K562 (cell line): ENCODE measurements around the gene TBX1. TPM values are rescaled to one million over a fixed set of nuclear protein-coding genes. Genes with fewer than 3 reads are reported as not detected.

ENCODE experiments used
- JUND ChIP-seq, 2 experiments: IDR thresholded peaks; 2 replicates in 1 of 2; 3 replicates in 1 of 2; pipeline ENCODE4 v1.6.1; 2011; ENCODE audit warnings: borderline replicate concordance in 2 of 2, low read depth in 2 of 2, low read length in 2 of 2, improper control_type of control experiment in 1 of 2, missing biosample characterization in 1 of 2, missing genetic modification characterization in 1 of 2, missing genetic modification reagents in 1 of 2
- MAZ ChIP-seq, 2 experiments: fragments of 450-650 bp in 1 of 2; sonication (generic) in 1 of 2; formaldehyde crosslinking; IDR thresholded peaks in 1 of 2; conservative IDR thresholded peaks in 1 of 2; 2 replicates each; pipeline versions ENCODE4 v1.4.0 to v1.5.0; 2020; ENCODE audit warnings: mild to moderate bottlenecking in 1 of 2, missing genetic modification reagents in 1 of 2
- MTA3 ChIP-seq: fragments of 450-650 bp; formaldehyde crosslinking; IDR thresholded peaks from 2 replicates; pipeline ENCODE4 v1.6.1; 2017; ENCODE audit warnings: mild to moderate bottlenecking, borderline replicate concordance
- NCOA1 ChIP-seq: fragments of 450-650 bp; IDR thresholded peaks from 2 replicates; pipeline ENCODE4 v1.6.1; 2016; ENCODE audit warnings: low read depth
- NFIX ChIP-seq: fragments of 250-450 bp; sonication (Bioruptor Pico); IDR thresholded peaks from 2 replicates; pipeline ENCODE4 v1.4.0; 2020; ENCODE audit warnings: low read depth, mild to moderate bottlenecking, moderate library complexity
- PHF21A ChIP-seq: fragments of 450-650 bp; IDR thresholded peaks from 2 replicates; pipeline ENCODE4 v1.6.1; 2017; ENCODE audit warnings: low read depth, borderline replicate concordance
- RBBP5 ChIP-seq: fragments of 200-600 bp; sonication (generic); IDR thresholded peaks from 2 replicates; pipeline ENCODE4 v1.6.1; 2012; ENCODE audit warnings: borderline replicate concordance, mild to moderate bottlenecking, low read length, control low read depth, inconsistent platforms; ENCODE audit not compliant: insufficient read depth, poor library complexity, severe bottlenecking
- SIX5 ChIP-seq, 2 experiments: IDR thresholded peaks; 2 replicates each; pipeline ENCODE4 v1.6.1; 2011; ENCODE audit warnings: low read length in 2 of 2, borderline replicate concordance in 1 of 2, low read depth in 1 of 2, mild to moderate bottlenecking in 1 of 2, moderate library complexity in 1 of 2; ENCODE audit not compliant: insufficient read depth in 1 of 2
- SMC3 ChIP-seq: conservative IDR thresholded peaks from 2 replicates; pipeline ENCODE4 v1.6.1; 2011; ENCODE audit warnings: low read depth, low read length, improper control_type of control experiment; ENCODE audit not compliant: insufficient read depth
- THRB ChIP-seq: fragments of 450-650 bp; formaldehyde crosslinking; conservative IDR thresholded peaks from 2 replicates; pipeline ENCODE4 v1.4.0; 2022; ENCODE audit warnings: mild to moderate bottlenecking, missing genetic modification characterization
- ZNF133 ChIP-seq: fragments of 250-450 bp; sonication (Bioruptor Pico); IDR thresholded peaks from 2 replicates; pipeline ENCODE4 v1.4.0; 2020; ENCODE audit warnings: mild to moderate bottlenecking
- ZNF146 ChIP-seq: IDR thresholded peaks from one replicate; pipeline ENCODE4 v1.6.1; 2018; ENCODE audit warnings: missing compliant biosample characterization; ENCODE audit not compliant: unreplicated experiment
- polyA plus RNA-seq, 8 experiments: library from polyadenylated mRNA; depleted of rRNA in 4 of 8; stranded (reverse) in 5 of 8; unstranded in 3 of 8; fragments of >200 nt; fragmentation: Nextera tagmentation in 2 of 8; fragmentation: Illumina TruSeq in 1 of 8; extraction: Ambion mirVana in 2 of 8; extraction: Trizol in 1 of 8; gene quantifications; 2 replicates each; pipeline versions ENCODE4 v1.2.1 to v1.2.3, GENCODE V29; 2011 to 2014; ENCODE audit warnings: inconsistent platforms in 1 of 8, missing spikeins in 1 of 8
- total RNA-seq, 7 experiments: library from RNA; depleted of rRNA in 6 of 7; stranded (reverse); fragments of >200 nt in 6 of 7; fragmentation: Illumina TruSeq in 2 of 7; extraction: Trizol in 2 of 7; gene quantifications; 2 replicates each; pipeline versions ENCODE4 v1.2.1 to v1.2.3, GENCODE V29; 2011 to 2021; ENCODE audit warnings: low replicate concordance in 1 of 7
- TF ChIP-seq, protein P1 (sequence below): sonication (generic); formaldehyde crosslinking; IDR thresholded peaks from 2 replicates; pipeline ENCODE4 v1.8.1; 2023; ENCODE audit warnings: mild to moderate bottlenecking, missing genetic modification reagents
- TF ChIP-seq, protein P2 (sequence below): sonication (generic); formaldehyde crosslinking; IDR thresholded peaks from 2 replicates; pipeline ENCODE4 v1.5.0; 2020; ENCODE audit warnings: missing genetic modification reagents
- TF ChIP-seq, protein P3 (sequence below): fragments of 450-650 bp; IDR thresholded peaks from 2 replicates; pipeline ENCODE4 v1.6.1; 2018; ENCODE audit warnings: mild to moderate bottlenecking, low read depth; ENCODE audit not compliant: partially characterized antibody
- TF ChIP-seq, protein P4 (sequence below): fragments of 250-450 bp; sonication (Bioruptor Pico); IDR thresholded peaks from 2 replicates; pipeline ENCODE4 v1.4.0; 2020; ENCODE audit warnings: mild to moderate bottlenecking, moderate library complexity

The TBX1 gene
- total and polyA plus RNA-seq, 9 of the 15 experiments (the other 6 are each of a cell fraction or from before 2014, with no cell fraction given) = 0.07 to 35.0 (median 3.9) TPM

DNA sequence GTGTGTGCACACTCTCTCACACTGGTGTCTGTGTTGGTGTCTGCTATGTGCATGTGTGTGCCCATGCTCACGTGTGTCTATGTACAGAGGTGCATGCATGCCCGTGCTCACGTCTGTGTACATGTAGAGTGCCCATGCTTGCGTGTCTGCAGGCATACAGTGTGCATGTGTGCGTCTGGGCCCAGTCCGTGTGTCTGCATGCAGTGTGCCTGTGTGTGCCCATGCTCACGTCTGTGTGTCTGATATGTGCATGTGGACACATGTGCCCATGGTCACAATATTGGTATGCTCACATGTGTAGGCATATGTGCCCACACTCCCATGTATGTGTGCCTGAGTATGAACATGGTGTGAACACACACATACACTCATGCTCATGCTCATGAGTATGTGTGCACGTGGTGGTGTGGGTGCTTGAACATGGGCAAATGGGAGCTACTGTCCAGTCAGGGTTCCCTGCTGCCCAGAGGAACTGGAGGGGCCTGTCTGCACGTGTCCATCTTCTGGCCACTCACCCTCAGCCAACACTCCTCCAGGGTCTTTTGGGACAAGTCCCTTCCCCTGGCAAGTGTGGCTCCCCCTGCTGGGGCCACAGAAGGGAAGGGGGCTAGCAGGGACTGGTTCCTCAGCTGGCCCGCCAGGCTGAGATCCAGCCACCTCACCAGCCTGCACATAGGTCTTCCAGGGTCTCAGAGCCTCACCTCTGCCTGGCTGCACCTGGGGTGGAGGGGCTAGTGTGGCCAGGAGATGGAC lies 7.3 kb upstream of the TBX1 start (continued):
- TF ChIP-seq SIX5 (IDR thresholded peaks at IDR 0.05; ENCODE audit: borderline replicate concordance in 1 of 2, insufficient read depth in 1 of 2, low read depth in 1 of 2, low read length in 2 of 2) = no peak
- TF ChIP-seq MTA3 = 0 out of 2 replicates have a peak, but pooled peaks have one; percentile 58
- peak; percentile 35 for TF ChIP-seq RBBP5
- peak; percentile 29; the same call in 1 of the 2 replicates for TF ChIP-seq JUND (IDR thresholded peaks at IDR 0.05; ENCODE audit: borderline replicate concordance, low read depth, low read length)
- no peak; the same call in 2 of the 3 replicates for TF ChIP-seq JUND (tag; IDR thresholded peaks at IDR 0.05; ENCODE audit: borderline replicate concordance, low read depth, low read length)
- peak; percentile 44; the same call in 1 of the 2 replicates for TF ChIP-seq SMC3
- TF ChIP-seq, protein P1, sequence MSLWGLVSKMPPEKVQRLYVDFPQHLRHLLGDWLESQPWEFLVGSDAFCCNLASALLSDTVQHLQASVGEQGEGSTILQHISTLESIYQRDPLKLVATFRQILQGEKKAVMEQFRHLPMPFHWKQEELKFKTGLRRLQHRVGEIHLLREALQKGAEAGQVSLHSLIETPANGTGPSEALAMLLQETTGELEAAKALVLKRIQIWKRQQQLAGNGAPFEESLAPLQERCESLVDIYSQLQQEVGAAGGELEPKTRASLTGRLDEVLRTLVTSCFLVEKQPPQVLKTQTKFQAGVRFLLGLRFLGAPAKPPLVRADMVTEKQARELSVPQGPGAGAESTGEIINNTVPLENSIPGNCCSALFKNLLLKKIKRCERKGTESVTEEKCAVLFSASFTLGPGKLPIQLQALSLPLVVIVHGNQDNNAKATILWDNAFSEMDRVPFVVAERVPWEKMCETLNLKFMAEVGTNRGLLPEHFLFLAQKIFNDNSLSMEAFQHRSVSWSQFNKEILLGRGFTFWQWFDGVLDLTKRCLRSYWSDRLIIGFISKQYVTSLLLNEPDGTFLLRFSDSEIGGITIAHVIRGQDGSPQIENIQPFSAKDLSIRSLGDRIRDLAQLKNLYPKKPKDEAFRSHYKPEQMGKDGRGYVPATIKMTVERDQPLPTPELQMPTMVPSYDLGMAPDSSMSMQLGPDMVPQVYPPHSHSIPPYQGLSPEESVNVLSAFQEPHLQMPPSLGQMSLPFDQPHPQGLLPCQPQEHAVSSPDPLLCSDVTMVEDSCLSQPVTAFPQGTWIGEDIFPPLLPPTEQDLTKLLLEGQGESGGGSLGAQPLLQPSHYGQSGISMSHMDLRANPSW (CRISPR knock-in tag) = peak; percentile 71; the same call in 1 of the 2 replicates
- 0 out of 2 replicates have a peak, but pooled peaks have one; percentile 48 for TF ChIP-seq ZNF133 (CRISPR knock-in tag)
- TF ChIP-seq PHF21A = 0 out of 2 replicates have a peak, but pooled peaks have one; percentile 42
- TF ChIP-seq, protein P2, sequence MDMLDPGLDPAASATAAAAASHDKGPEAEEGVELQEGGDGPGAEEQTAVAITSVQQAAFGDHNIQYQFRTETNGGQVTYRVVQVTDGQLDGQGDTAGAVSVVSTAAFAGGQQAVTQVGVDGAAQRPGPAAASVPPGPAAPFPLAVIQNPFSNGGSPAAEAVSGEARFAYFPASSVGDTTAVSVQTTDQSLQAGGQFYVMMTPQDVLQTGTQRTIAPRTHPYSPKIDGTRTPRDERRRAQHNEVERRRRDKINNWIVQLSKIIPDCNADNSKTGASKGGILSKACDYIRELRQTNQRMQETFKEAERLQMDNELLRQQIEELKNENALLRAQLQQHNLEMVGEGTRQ = peak; percentile 34; the same call in 1 of the 2 replicates
- no peak for TF ChIP-seq NFIX (CRISPR knock-in tag)
- no peak for TF ChIP-seq ZNF146 (CRISPR knock-in tag)
- TF ChIP-seq, protein P3, sequence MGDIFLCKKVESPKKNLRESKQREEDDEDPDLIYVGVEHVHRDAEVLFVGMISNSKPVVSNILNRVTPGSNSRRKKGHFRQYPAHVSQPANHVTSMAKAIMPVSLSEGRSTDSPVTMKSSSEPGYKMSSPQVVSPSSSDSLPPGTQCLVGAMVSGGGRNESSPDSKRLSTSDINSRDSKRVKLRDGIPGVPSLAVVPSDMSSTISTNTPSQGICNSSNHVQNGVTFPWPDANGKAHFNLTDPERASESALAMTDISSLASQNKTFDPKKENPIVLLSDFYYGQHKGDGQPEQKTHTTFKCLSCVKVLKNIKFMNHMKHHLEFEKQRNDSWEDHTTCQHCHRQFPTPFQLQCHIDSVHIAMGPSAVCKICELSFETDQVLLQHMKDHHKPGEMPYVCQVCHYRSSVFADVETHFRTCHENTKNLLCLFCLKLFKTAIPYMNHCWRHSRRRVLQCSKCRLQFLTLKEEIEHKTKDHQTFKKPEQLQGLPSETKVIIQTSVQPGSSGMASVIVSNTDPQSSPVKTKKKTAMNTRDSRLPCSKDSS = no peak
- no peak for TF ChIP-seq NCOA1
- TF ChIP-seq, protein P4, sequence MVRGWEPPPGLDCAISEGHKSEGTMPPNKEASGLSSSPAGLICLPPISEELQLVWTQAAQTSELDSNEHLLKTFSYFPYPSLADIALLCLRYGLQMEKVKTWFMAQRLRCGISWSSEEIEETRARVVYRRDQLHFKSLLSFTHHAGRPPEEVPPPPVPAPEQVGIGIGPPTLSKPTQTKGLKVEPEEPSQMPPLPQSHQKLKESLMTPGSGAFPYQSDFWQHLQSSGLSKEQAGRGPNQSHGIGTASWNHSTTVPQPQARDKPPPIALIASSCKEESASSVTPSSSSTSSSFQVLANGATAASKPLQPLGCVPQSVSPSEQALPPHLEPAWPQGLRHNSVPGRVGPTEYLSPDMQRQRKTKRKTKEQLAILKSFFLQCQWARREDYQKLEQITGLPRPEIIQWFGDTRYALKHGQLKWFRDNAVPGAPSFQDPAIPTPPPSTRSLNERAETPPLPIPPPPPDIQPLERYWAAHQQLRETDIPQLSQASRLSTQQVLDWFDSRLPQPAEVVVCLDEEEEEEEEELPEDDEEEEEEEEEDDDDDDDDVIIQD (CRISPR knock-in tag) = 0 out of 2 replicates have a peak, but pooled peaks have one; percentile 43
- 0 out of 2 replicates have a peak, but pooled peaks have one; percentile 28 for TF ChIP-seq THRB (CRISPR knock-in tag)
- 0 out of 4 replicates have a peak, but pooled peaks of 1 of the 2 experiments have one; percentile 13 for TF ChIP-seq MAZ (CRISPR knock-in tag; conservative IDR thresholded peaks at IDR 0.05 in 1 of 2, IDR thresholded peaks at IDR 0.05 in 1 of 2)
